HL-60 (cell line): Measurements from ENCODE around the gene KDM4C.

Experiments
- DNase-seq, 2 experiments: peaks; one replicate each; pipeline ENCODE4 v3.0.0-alpha.2; 2010 to 2020; ENCODE audit warnings: low read depth in 1 of 2, low spot score in 1 of 2
- H3K27ac ChIP-seq: fragments of 250-450 bp; sonication (Bioruptor Pico); replicated peaks from 2 replicates; pipeline ENCODE4 v1.5.1; 2020; ENCODE audit warnings: mild to moderate bottlenecking, moderate library complexity
- H3K27me3 ChIP-seq: fragments of 250-450 bp; sonication (Bioruptor Pico); 2 replicates; pipeline ENCODE4 v1.5.1; 2021; ENCODE audit warnings: mild to moderate bottlenecking, moderate library complexity; ENCODE audit not compliant: insufficient read depth, poor library complexity, severe bottlenecking
- H3K4me3 ChIP-seq: replicated peaks from 2 replicates; pipeline ENCODE4 v1.5.1; 2011; ENCODE audit warnings: mild to moderate bottlenecking, control low read depth, low read length; ENCODE audit not compliant: insufficient read depth
- CTCF ChIP-seq: IDR thresholded peaks from one replicate; pipeline ENCODE4 v1.5.1; 2011; ENCODE audit warnings: low read length, control low read depth, inconsistent platforms; ENCODE audit not compliant: insufficient read depth
- GABPA ChIP-seq: IDR thresholded peaks from 2 replicates; pipeline ENCODE4 v1.6.1; 2012; ENCODE audit warnings: low read depth
- POLR2AphosphoS5 ChIP-seq: IDR thresholded peaks from 2 replicates; pipeline ENCODE4 v1.6.1; 2012; ENCODE audit warnings: low read depth
- REST ChIP-seq: IDR thresholded peaks from 2 replicates; pipeline ENCODE4 v1.6.1; 2012; ENCODE audit warnings: low read depth; ENCODE audit not compliant: insufficient replicate concordance
- SPI1 ChIP-seq: IDR thresholded peaks from 2 replicates; pipeline ENCODE4 v1.6.1; 2012; ENCODE audit warnings: low read depth, mild to moderate bottlenecking, borderline replicate concordance

Gene KDM4C

GRCh38 chr9:6785682-6786081 is 27.9 kb downstream of the KDM4C start:
- TF ChIP-seq CTCF (no peak), POLR2AphosphoS5 (no peak), REST (no peak), GABPA (no peak), SPI1 (no peak)
- Histone ChIP-seq H3K4me3 (no peak overlapping the region), H3K27me3 (no peaks in the 10 kb centered on the region), H3K27ac (no peak overlapping the region)
- no peak for DNase-seq

GRCh38 chr9:6787793-6788161 is 30.0 kb downstream of the KDM4C start:
- H3K27ac ChIP-seq = no peak overlapping the region
- no peak overlapping the region for H3K4me3 ChIP-seq
- H3K27me3 ChIP-seq = no peaks in the 10 kb centered on the region
- DNase-seq = no peak
- no peak for TF ChIP-seq SPI1
- TF ChIP-seq POLR2AphosphoS5 = no peak
- no peak for TF ChIP-seq CTCF
- no peak for TF ChIP-seq REST
- TF ChIP-seq GABPA = no peak

- H3K27ac ChIP-seq = no peak overlapping the region
Observed at GRCh38 chr9:6788162-6789016, 30.6 kb downstream of the KDM4C start.

More at GRCh38 chr9:6788162-6789016, 30.6 kb downstream of the KDM4C start:
- DNase-seq = no peak
- Histone ChIP-seq H3K27me3 (no peaks in the 10 kb centered on the region), H3K4me3 (no peak overlapping the region)
- TF ChIP-seq GABPA (no peak), SPI1 (no peak), POLR2AphosphoS5 (no peak), CTCF (no peak), REST (no peak)
